Psoas muscle (tissue), 8 donors: ENCODE results near the gene DLGAP1. TPM values are rescaled to one million over a fixed set of nuclear protein-coding genes. Genes with fewer than 3 reads are reported as not detected.

Experiments used
- ATAC-seq, 4 donors: fragments of 200-7000 bp; cut with Tn5 transposase; one replicate each; pipeline ENCODE4 v1.9.1; 2020; ENCODE audit warnings: moderate library complexity in 3 of 4, mild to moderate bottlenecking in 2 of 4
- DNase-seq, 2 donors: peaks; one replicate each; pipeline ENCODE4 v3.0.0-alpha.2; 2020
- H3K27ac ChIP-seq: fragments of 200-600 bp; one replicate; pipeline ENCODE4 v1.8.0; 2022
- H3K27me3 ChIP-seq, 3 donors: fragments of 200-600 bp in 1 of 3; one replicate each; pipeline versions ENCODE4 v1.6.1 to v1.8.0; 2013 to 2022; ENCODE audit warnings: low read length in 2 of 3, mild to moderate bottlenecking in 2 of 3, moderate library complexity in 1 of 3; ENCODE audit not compliant: insufficient read depth in 3 of 3
- H3K36me3 ChIP-seq, 2 donors: fragments of 200-600 bp in 1 of 2; one replicate each; pipeline versions ENCODE4 v1.6.1 to v1.8.0; 2013 to 2022; ENCODE audit warnings: low read depth in 1 of 2, mild to moderate bottlenecking in 1 of 2, moderate library complexity in 1 of 2; ENCODE audit not compliant: insufficient read depth in 1 of 2
- H3K4me1 ChIP-seq: fragments of 200-600 bp; one replicate; pipeline ENCODE4 v1.8.0; 2022
- H3K4me3 ChIP-seq: fragments of 200-600 bp; one replicate; pipeline ENCODE4 v1.8.0; 2022; ENCODE audit warnings: mild to moderate bottlenecking
- H3K9me3 ChIP-seq: fragments of 200-600 bp; one replicate; pipeline ENCODE4 v1.8.0; 2022
- WGBS, 3 donors: extraction: QIAGEN DNeasy Blood & Tissue Kit; methylation state at CpG; one replicate each; pipeline versions ENCODE4 v1.1.6 to v1.1.7; 2013; 5-methylcytosine and 5-hydroxymethylcytosine counted together
- intact Hi-C, 2 donors: fragments of 100-400 bp; cut with DNase I; formaldehyde crosslinking; loops; one replicate each; pipeline versions ENCODE4 v1.11.0 to v1.14.2; 2022
- polyA plus RNA-seq, 3 donors: library from polyadenylated mRNA; stranded (reverse); fragments of 200-250 nt; gene quantifications; one replicate each; pipeline ENCODE4 v1.2.3, GENCODE V29; 2013
- total RNA-seq, 4 donors: library from RNA; stranded (reverse); fragmentation: NEBNext Ultra II Directional in 2 of 4; extraction: Animal tissue kit (Norgen Biotek cat#: 25700) in 2 of 4; gene quantifications; one replicate each; pipeline versions ENCODE4 v1.2.1 to v1.2.4, GENCODE V29; 2021 to 2023
- TF ChIP-seq, protein P1 (sequence below): fragments of 200-600 bp; IDR thresholded peaks from one replicate; pipeline ENCODE4 v1.8.0; 2022; ENCODE audit warnings: antibody characterized with exemption
- donor health status: healthy with polysubstance abuse.
- donor health status: DM: no; HTN: no; CAD: no; lungs with moderate emphysema.
- donor health status: Bipolar disorder and iron deficiency.
- donor health status: healthy.
- donor health status: DM: yes; HTN: yes; CAD: no.
- donor health status: DM: no; HTN: no; CAD: no.
- donor health status: DM: no; HTN: no; CAD: no.
- donor health status: DM: yes; HTN: yes; CAD: no.

Gene DLGAP1
- total and polyA plus RNA-seq, 7 donors, result 0.09 to 0.26 (median 0.16) TPM; not detected in 1

GRCh38 chr18:4441098-4441497 lies 14.0 kb downstream of the DLGAP1 start:
- no peak for ATAC-seq
- TF ChIP-seq, protein P1, sequence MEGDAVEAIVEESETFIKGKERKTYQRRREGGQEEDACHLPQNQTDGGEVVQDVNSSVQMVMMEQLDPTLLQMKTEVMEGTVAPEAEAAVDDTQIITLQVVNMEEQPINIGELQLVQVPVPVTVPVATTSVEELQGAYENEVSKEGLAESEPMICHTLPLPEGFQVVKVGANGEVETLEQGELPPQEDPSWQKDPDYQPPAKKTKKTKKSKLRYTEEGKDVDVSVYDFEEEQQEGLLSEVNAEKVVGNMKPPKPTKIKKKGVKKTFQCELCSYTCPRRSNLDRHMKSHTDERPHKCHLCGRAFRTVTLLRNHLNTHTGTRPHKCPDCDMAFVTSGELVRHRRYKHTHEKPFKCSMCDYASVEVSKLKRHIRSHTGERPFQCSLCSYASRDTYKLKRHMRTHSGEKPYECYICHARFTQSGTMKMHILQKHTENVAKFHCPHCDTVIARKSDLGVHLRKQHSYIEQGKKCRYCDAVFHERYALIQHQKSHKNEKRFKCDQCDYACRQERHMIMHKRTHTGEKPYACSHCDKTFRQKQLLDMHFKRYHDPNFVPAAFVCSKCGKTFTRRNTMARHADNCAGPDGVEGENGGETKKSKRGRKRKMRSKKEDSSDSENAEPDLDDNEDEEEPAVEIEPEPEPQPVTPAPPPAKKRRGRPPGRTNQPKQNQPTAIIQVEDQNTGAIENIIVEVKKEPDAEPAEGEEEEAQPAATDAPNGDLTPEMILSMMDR, result no peak
- H3K36me3 ChIP-seq, result no peaks in the 10 kb centered on the region
- no peak overlapping the region for H3K4me3 ChIP-seq
- intact Hi-C loops, result no loop called here
- H3K9me3 ChIP-seq, result no peaks in the 10 kb centered on the region
- H3K27ac ChIP-seq, result no peak overlapping the region
- H3K4me1 ChIP-seq, result no peaks in the 10 kb centered on the region
- no peaks in the 10 kb centered on the region for H3K27me3 ChIP-seq
- no peak for DNase-seq
- WGBS, 3 donors, result 59 to 61% (median 61%) methylated on average over 2 of the region's 2 CpGs

DNA sequence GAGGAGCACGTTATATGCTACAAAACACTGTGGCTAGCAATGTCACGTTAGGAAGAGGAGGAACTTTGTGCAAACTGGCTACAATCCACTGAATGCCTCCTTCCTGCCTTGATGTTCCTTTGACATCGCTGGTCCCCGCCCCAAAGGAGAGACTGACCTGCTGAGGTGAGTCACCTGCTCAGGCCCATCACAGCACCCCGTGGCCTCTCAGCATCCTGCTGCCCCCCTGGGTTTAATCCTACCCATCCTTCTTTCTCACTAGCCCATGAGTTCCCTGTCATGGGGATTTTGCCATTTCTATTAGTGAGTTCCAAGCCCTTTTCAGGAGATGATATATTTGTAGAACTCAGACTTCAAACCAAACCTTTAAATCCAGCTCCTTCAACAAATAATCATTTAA lies 16.2 kb downstream of the DLGAP1 start:
- Histone ChIP-seq H3K27ac (no peak overlapping the region), H3K36me3 (no peaks in the 10 kb centered on the region), H3K4me3 (no peak overlapping the region), H3K27me3 (no peaks in the 10 kb centered on the region), H3K4me1 (no peaks in the 10 kb centered on the region), H3K9me3 (no peaks in the 10 kb centered on the region)
- 58 to 62% (median 58%) methylated on average over 5 of the region's 5 CpGs for WGBS, 3 donors
- intact Hi-C loops, result no loop called here
- TF ChIP-seq, protein P1, result no peak
- ATAC-seq (no peak), DNase-seq (no peak)

DNA sequence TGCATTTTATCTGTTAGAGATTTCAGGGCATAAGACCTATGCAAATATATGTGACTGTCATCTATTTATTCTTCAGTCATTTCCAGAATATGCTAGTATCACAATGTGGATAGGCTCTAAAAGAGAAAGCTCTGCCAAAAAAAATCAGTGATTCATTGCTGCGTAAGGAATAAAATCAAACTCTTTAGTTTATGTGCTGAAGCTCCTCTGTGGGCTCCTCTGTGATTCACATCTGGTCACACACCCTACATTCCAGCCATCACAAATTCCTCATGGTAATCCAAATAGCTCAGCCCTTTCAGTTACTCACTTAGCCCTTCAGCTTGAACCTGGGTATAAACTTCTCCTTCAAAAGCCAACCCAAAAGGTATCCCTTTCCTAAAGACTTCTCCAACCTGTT lies 21.4 kb downstream of the DLGAP1 start:
- DNase-seq (no peak), ATAC-seq (no peak)
- Histone ChIP-seq H3K4me3 (no peak overlapping the region), H3K4me1 (no peaks in the 10 kb centered on the region), H3K27ac (no peak overlapping the region), H3K9me3 (no peaks in the 10 kb centered on the region), H3K36me3 (no peaks in the 10 kb centered on the region), H3K27me3 (no peaks in the 10 kb centered on the region)
- WGBS, 3 donors, result 57 to 65% (median 58%) methylated on average over 1 of the region's 1 CpG
- intact Hi-C loops, result no loop called here
- TF ChIP-seq, protein P1, result no peak

- Histone ChIP-seq H3K27me3 (no peaks in the 10 kb centered on the region), H3K4me3 (no peak overlapping the region), H3K27ac (no peak overlapping the region), H3K4me1 (no peaks in the 10 kb centered on the region), H3K36me3 (no peaks in the 10 kb centered on the region), H3K9me3 (no peaks in the 10 kb centered on the region)
- WGBS, 3 donors, result 41 to 58% (median 49%) methylated on average over 5 of the region's 5 CpGs
- ATAC-seq, result no peak
- no peak for DNase-seq
- TF ChIP-seq, protein P1, result no peak
- intact Hi-C loops, result no loop called here
Observed at GRCh38 chr18:4430836-4431235, 24.3 kb downstream of the DLGAP1 start.

DNA sequence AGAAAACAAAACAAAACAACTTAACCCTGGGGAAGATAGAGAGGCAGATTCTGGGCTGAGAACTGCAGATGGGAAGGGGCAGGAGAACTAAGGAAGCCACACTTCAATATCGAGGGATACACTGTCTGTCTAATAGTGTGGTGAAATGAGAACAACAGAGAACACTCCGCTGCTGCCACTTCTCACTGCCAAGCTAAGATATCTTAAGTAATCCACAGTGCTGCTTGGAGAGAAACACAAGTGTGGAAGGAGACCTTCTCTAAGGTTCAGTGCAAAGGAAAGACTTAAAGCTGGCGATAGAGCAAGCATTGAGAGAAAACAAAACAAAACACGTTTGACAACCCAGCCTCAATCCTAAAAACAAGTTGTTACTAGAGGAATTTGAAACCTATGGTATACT lies 37.4 kb downstream of the DLGAP1 start:
- Histone ChIP-seq H3K4me1 (no peaks in the 10 kb centered on the region), H3K36me3 (no peaks in the 10 kb centered on the region), H3K9me3 (no peaks in the 10 kb centered on the region), H3K4me3 (no peak overlapping the region), H3K27me3 (no peaks in the 10 kb centered on the region), H3K27ac (no peak overlapping the region)
- WGBS, 3 donors, result 61 to 73% (median 72%) methylated on average over 4 of the region's 4 CpGs
- ATAC-seq (no peak), DNase-seq (no peak)
- TF ChIP-seq, protein P1, result no peak
- intact Hi-C loops, result no loop called here
